Measurements from ENCODE around the gene MSGN1.

GRCh38 chr2:17814601-17815000 is 1.7 kb upstream of the MSGN1 start:
- no peak for TF ChIP-seq CREB1 (IDR thresholded peaks at IDR 0.05)
- TF ChIP-seq POLR2AphosphoS5 (IDR thresholded peaks at IDR 0.05; ENCODE audit: low read depth, low read length): no peak
- TF ChIP-seq CHD2 (IDR thresholded peaks at IDR 0.05; ENCODE audit: low read length): no peak
- TF ChIP-seq, protein P1, sequence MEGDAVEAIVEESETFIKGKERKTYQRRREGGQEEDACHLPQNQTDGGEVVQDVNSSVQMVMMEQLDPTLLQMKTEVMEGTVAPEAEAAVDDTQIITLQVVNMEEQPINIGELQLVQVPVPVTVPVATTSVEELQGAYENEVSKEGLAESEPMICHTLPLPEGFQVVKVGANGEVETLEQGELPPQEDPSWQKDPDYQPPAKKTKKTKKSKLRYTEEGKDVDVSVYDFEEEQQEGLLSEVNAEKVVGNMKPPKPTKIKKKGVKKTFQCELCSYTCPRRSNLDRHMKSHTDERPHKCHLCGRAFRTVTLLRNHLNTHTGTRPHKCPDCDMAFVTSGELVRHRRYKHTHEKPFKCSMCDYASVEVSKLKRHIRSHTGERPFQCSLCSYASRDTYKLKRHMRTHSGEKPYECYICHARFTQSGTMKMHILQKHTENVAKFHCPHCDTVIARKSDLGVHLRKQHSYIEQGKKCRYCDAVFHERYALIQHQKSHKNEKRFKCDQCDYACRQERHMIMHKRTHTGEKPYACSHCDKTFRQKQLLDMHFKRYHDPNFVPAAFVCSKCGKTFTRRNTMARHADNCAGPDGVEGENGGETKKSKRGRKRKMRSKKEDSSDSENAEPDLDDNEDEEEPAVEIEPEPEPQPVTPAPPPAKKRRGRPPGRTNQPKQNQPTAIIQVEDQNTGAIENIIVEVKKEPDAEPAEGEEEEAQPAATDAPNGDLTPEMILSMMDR (IDR thresholded peaks at IDR 0.05; ENCODE audit: control extremely low read depth in 1 of 3, insufficient read depth in 1 of 3, low read depth in 1 of 3, low read length in 3 of 3): no peak
- no peak for TF ChIP-seq MAFK (IDR thresholded peaks at IDR 0.05; ENCODE audit: low read depth, low read length)
- no peak for TF ChIP-seq RAD21 (IDR thresholded peaks at IDR 0.05 in 1 of 2, conservative IDR thresholded peaks at IDR 0.05 in 1 of 2; ENCODE audit: low read depth in 2 of 2, low read length in 2 of 2)
- TF ChIP-seq, protein P2, sequence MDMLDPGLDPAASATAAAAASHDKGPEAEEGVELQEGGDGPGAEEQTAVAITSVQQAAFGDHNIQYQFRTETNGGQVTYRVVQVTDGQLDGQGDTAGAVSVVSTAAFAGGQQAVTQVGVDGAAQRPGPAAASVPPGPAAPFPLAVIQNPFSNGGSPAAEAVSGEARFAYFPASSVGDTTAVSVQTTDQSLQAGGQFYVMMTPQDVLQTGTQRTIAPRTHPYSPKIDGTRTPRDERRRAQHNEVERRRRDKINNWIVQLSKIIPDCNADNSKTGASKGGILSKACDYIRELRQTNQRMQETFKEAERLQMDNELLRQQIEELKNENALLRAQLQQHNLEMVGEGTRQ (IDR thresholded peaks at IDR 0.05; ENCODE audit: low read length): no peak
- TF ChIP-seq, protein P3, sequence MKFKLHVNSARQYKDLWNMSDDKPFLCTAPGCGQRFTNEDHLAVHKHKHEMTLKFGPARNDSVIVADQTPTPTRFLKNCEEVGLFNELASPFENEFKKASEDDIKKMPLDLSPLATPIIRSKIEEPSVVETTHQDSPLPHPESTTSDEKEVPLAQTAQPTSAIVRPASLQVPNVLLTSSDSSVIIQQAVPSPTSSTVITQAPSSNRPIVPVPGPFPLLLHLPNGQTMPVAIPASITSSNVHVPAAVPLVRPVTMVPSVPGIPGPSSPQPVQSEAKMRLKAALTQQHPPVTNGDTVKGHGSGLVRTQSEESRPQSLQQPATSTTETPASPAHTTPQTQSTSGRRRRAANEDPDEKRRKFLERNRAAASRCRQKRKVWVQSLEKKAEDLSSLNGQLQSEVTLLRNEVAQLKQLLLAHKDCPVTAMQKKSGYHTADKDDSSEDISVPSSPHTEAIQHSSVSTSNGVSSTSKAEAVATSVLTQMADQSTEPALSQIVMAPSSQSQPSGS (IDR thresholded peaks at IDR 0.05; ENCODE audit: low read length): no peak

Measured in H1 (cell line).